Measurements from ENCODE around the gene RAB40B.

RAB40B gene

GRCh38 chr17:82716203-82717010 lies 17.9 kb upstream of the RAB40B start, which contains the start of gene FN3KRP:
FN3KRP (plus strand) TSS chr17:82716706; CDS start chr17:82716756, 50 bp downstream.
- DNase-seq, result peak; percentile 95

- no peak for DNase-seq
These were observed 14.7 kb upstream of the RAB40B start for GRCh38 chr17:82713071-82713723.

GRCh38 chr17:82710499-82711232 lies 12.2 kb upstream of the RAB40B start:
- DNase-seq, result no peak

- DNase-seq, result no peak
These were observed 11.4 kb upstream of the RAB40B start for GRCh38 chr17:82709676-82710498.

- DNase-seq, result no peak
These were observed 10.7 kb upstream of the RAB40B start for GRCh38 chr17:82709024-82709675.

- DNase-seq, result no peak
These were observed 7.3 kb upstream of the RAB40B start for GRCh38 chr17:82705756-82706155.

GRCh38 chr17:82704886-82705285 lies 6.4 kb upstream of the RAB40B start:
- no peak for DNase-seq

- DNase-seq, result no peak
These were observed 5.7 kb upstream of the RAB40B start for GRCh38 chr17:82703935-82704865.

GRCh38 chr17:82703036-82703745 lies 4.7 kb upstream of the RAB40B start:
- DNase-seq, result no peak

GRCh38 chr17:82702231-82702927 lies 3.9 kb upstream of the RAB40B start:
- no peak for DNase-seq

GRCh38 chr17:82699551-82699950 lies 1.1 kb upstream of the RAB40B start:
- no peak for DNase-seq

GRCh38 chr17:82698974-82699442 lies 510 bp upstream of the RAB40B start:
- no peak for DNase-seq

GRCh38 chr17:82697808-82698064 lies 762 bp downstream of the RAB40B start:
- no peak for DNase-seq

GRCh38 chr17:82696916-82697807 lies 1.3 kb downstream of the RAB40B start:
- DNase-seq, result peak; percentile 7

- no peak for DNase-seq
These were observed 2.2 kb downstream of the RAB40B start for GRCh38 chr17:82696259-82696658.

- no peak for DNase-seq
These were observed 3.9 kb downstream of the RAB40B start for GRCh38 chr17:82694647-82695046.

- no peak for DNase-seq
These were observed 5.2 kb downstream of the RAB40B start for GRCh38 chr17:82693168-82693867.

GRCh38 chr17:82692268-82692667 lies 6.2 kb downstream of the RAB40B start:
- no peak for DNase-seq
